ENCODE results near the gene CD46.

GRCh38 chr1:207822124-207822601 lies 70.3 kb downstream of the CD46 start:
- no peak for TF ChIP-seq EP300 (IDR thresholded peaks at IDR 0.05; ENCODE audit: borderline replicate concordance in 1 of 2, control insufficient read depth in 1 of 2, low read depth in 2 of 2, low read length in 2 of 2)
- TF ChIP-seq POLR2AphosphoS5 (IDR thresholded peaks at IDR 0.05; ENCODE audit: low read length), result no peak; the same call in 1 of the 2 replicates
